ENCODE measurements around the gene SCO2. TPM values are rescaled to one million over a fixed set of nuclear protein-coding genes. Genes with fewer than 3 reads are reported as not detected.

Gene SCO2, protein sequence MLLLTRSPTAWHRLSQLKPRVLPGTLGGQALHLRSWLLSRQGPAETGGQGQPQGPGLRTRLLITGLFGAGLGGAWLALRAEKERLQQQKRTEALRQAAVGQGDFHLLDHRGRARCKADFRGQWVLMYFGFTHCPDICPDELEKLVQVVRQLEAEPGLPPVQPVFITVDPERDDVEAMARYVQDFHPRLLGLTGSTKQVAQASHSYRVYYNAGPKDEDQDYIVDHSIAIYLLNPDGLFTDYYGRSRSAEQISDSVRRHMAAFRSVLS
- total RNA-seq = 5.4 and 8.4 TPM in 2 replicates

DNA sequence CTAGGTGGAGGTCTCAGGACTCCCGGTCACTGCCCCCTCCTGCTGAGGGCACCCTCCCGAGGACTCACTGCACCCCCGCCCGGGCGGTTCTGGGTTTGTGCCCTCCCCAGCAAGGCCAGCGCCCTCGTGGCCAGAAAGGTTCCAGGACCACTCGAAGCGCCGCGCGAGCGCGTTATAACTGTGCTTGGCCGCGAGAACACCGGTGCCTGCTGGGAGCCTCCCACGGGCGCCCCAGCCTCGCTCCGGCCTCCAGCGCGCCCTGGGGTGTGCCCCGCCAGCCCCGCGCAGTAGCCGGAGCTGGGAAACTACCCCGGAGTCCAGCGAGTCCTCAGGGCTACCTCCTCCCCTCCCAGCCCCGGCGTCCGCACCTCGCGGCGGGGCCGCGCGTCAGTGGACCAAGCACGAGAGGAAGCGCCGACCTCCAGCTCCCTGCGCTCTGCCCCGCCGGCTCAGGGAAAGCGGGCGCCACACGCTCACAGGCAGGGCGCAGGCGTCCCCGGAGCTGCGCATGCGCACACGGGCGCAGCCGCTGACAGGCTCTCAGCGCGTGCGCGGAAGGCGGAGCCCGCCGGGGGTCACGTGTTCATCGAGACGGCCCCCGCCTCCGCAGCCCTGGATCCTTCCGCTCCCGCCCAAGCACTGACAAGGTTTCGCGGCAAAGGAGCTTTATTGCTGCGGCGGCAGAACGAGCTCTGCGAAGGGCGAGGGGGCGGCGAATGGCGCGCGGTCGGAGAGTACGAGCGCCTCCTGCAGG lies at the start of gene SCO2:
Gene SCO2 (minus strand): TSS at position 495 of the 754 bp plus-strand sequence. CDS start 1,187 bp downstream, outside the sequence.

GRCh38 chr22:50562523-50563412 lies 37.4 kb upstream of the SCO2 start, which contains the start of gene SYCE3:
Gene SYCE3 (minus strand): TSS chr22:50562919. CDS start chr22:50556405, 6,514 bp downstream.

GRCh38 chr22:50545522-50546325 lies 20.3 kb upstream of the SCO2 start, which contains the start of gene KLHDC7B:
Gene KLHDC7B (plus strand): TSS chr22:50545899. CDS start chr22:50546244, 345 bp downstream.

DNA sequence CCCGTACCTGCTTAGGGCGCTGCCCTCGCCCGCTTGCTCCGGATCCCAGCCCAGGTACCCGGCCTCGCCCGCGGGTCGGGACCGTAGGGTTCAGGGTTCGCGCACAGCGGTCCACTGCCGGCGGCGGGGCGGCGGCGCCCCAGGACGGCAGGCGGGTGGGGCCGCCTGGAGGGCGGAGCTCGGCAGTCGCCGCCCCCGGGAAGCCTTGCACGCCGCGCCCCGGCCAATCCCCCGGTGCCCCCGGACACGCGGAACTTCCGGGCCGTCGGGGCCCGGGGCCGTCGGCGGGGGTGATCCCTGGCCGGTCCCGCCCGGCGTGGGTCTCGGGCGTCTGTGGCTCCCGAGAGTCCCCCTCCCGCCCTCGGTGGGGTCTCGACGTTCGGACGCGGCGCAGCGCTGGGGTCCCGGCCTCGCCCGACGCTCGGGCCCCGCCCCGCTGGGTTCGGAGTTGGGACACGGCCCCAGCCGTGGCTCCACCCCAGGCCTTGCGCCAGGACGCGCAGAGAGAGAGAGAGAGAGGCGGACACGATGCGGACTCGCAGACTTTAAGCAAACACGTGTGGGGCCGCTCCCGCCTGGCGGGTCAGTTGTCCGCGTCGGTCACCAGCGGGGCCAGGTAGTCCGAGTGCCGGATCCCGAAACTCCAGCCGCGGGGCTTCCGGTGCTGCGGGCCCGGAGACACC lies 4.6 kb upstream of the SCO2 start, which contains the start of gene TYMP:
Gene TYMP (minus strand): TSS at position 116 of the 683 bp plus-strand sequence. CDS start 303 bp downstream, outside the sequence.

DNA sequence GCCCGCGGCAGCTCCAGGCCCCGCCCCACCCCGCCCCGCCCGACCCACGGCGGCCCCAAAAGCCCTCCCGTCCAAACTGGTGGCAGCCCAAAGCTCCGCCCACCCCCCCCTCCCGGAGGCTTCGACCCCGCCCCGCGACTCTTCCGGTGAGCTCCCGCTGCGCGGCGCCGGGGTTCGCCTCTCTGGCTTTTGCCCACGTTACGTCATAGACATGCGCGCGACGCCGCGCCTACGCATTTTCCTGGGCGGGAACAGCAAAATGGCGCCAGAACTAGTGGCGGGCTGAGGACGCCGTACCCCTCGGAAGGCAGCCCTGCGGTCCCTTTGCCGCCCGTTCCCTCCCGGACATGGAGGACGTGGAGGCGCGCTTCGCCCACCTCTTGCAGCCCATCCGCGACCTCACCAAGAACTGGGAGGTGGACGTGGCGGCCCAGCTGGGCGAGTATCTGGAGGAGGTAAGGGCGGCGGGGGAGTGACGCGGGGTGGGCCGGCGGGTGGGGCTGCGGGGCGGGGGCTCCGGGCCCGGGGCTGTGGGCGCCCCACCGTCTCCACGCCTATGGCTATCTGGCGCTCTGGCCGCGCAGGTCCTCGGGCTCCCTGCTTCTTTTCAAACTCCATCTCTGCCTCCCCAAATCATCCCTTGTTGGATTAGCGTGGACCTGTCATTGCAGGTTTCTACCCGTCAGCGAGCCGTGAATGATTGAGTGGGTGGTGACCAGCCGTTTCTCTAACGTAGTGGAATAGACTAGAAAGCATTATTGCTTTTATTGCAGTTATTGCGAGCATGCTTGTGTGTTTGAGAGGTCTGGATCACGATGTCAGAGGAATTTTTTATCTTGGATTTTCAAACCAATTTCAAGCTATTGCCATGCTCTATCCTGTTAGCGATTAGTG lies 17.2 kb downstream of the SCO2 start, which contains the start of gene NCAPH2:
Gene NCAPH2 (plus strand): TSS at position 234 of the 894 bp plus-strand sequence. CDS start 114 bp downstream, at position 348.

DNA sequence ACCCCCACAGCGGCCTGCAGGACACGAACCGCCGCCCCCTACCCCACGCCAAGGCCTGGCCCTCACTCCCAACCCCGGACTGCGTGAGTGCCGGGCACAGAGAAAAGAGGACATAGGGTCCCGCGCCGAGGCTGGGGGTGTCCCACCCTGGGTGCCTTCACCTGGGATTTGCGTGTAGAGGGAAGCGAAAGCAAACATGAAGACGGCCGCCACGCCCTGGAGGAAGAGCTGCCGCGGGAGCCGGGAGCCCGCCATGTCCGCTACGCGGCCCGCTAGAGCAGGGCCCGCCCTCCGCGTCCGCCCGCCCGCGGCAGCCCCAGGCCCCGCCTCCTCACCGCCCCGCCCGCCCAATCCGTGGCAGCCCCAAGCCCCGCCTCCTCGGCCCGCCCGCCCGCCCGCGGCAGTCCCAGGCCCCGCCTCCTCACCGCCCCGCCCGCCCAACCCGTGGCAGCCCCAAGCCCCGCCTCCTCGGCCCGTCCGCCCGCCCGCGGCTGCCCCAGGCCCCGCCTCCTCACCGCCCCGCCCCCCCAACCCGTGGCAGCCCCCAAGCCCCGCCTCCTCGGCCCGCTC lies 17.9 kb downstream of the SCO2 start, which contains the start of gene LMF2:
Gene LMF2 (minus strand): TSS at position 282 of the 570 bp plus-strand sequence. CDS start 27 bp downstream, at position 255.

GRCh38 chr22:50486561-50487289 lies 38.7 kb downstream of the SCO2 start, which contains the start of gene MIOX:
Gene MIOX (plus strand): TSS chr22:50486859. CDS start chr22:50486898, 39 bp downstream.

GRCh38 chr22:50481440-50482106 lies 43.8 kb downstream of the SCO2 start, which contains the start of gene ADM2:
Gene ADM2 (plus strand): TSS chr22:50481543. CDS start chr22:50481848, 305 bp downstream.

GRCh38 chr22:50474710-50475651 lies 50.4 kb downstream of the SCO2 start, which contains the start of gene SBF1:
Gene SBF1 (minus strand): TSS chr22:50475035. CDS start chr22:50474840, 195 bp downstream.

Other genes with a start within 250 kb of the SCO2 start
- gene PLXNB2, start 218.0 kb downstream of the SCO2 start, total RNA-seq = 98.1 and 136 TPM in 2 replicates
- 2.2 and 2.4 TPM in 2 replicates for gene DENND6B, start 198.6 kb downstream of the SCO2 start, total RNA-seq
- 34.5 and 36.1 TPM in 2 replicates for gene PPP6R2, start 182.3 kb downstream of the SCO2 start, total RNA-seq
- gene SBF1, start 50.6 kb downstream of the SCO2 start, total RNA-seq = 56.4 and 65.3 TPM in 2 replicates
- 0.72 and 8.8 TPM in 2 replicates for gene ADM2, start 44.1 kb downstream of the SCO2 start, total RNA-seq
- not detected in 2 replicates for gene MIOX, start 38.7 kb downstream of the SCO2 start, total RNA-seq
- 56.1 and 68.0 TPM in 2 replicates for gene LMF2, start 17.9 kb downstream of the SCO2 start, total RNA-seq
- 16.0 and 60.0 TPM in 2 replicates for gene NCAPH2, start 17.4 kb downstream of the SCO2 start, total RNA-seq
- gene TYMP, start 4.4 kb upstream of the SCO2 start, total RNA-seq = 36.4 and 74.5 TPM in 2 replicates
- 0.52 TPM in 1 of 2 replicates, not detected in the other for gene KLHDC7B, start 20.3 kb upstream of the SCO2 start, total RNA-seq
- gene SYCE3, start 37.3 kb upstream of the SCO2 start, total RNA-seq = not detected in 2 replicates
- gene CPT1B, start 52.8 kb upstream of the SCO2 start, total RNA-seq = 0.52 and 3.8 TPM in 2 replicates
- 29.1 and 34.9 TPM in 2 replicates for gene CHKB, start 57.3 kb upstream of the SCO2 start, total RNA-seq
- gene MAPK8IP2, start 75.2 kb upstream of the SCO2 start, total RNA-seq = 0.24 and 0.26 TPM in 2 replicates
- 38.2 and 48.5 TPM in 2 replicates for gene ARSA, start 102.6 kb upstream of the SCO2 start, total RNA-seq
- gene SHANK3, start 147.2 kb upstream of the SCO2 start, total RNA-seq = 1.2 and 4.2 TPM in 2 replicates
- gene ACR, start 212.6 kb upstream of the SCO2 start, total RNA-seq = not detected in 2 replicates

All from epithelial cell of alveolus of lung (primary cell).